ENCODE data around the gene KIF1C. TPM values are rescaled to one million over a fixed set of nuclear protein-coding genes. Genes with fewer than 3 reads are reported as not detected.

The KIF1C gene
- polyA plus RNA-seq, 3 donors, result 3.6 to 12.0 (median 3.9) TPM

- Mint-ChIP-seq H3K4me1 (peaks cover 45% of the 10 kb centered on the region), H3K9me3 (no peaks in the 10 kb centered on the region), H3K36me3 (peaks cover 25 to 30% of the 10 kb centered on the region in 2 donors), H3K27ac (peak overlapping the region; percentile 96 to 99 (median 98)), H3K27me3 (ENCODE audit: low read depth in 3 of 3) (peaks cover 2 to 8% (median 3%) of the 10 kb centered on the region in 3 donors), H3K4me3 (peak overlapping the region; percentile 97 to 99)
- no peaks in the 10 kb centered on the region for H3K9me3 ChIP-seq (replicated peaks in 1 of 2; ENCODE audit: control insufficient read depth in 1 of 2, insufficient read depth in 1 of 2, low read length in 2 of 2)
- H3K4me2 ChIP-seq (replicated peaks; ENCODE audit: extremely low read depth, low read length, poor library complexity, severe bottlenecking), result peak overlapping the region; percentile 98
- H3K27ac ChIP-seq (ENCODE audit: low read depth in 1 of 2, low read length in 2 of 2), result peak overlapping the region; percentile 94
- peak; percentile 77 to 82 (median 80) for DNase-seq
- TF ChIP-seq CTCF (IDR thresholded peaks at IDR 0.05), result no peak
- WGBS (ENCODE audit: insufficient coverage), result 0% methylated on average over 28 of the region's 40 CpGs
- H3K36me3 ChIP-seq (replicated peaks in 1 of 2; ENCODE audit: control insufficient read depth in 1 of 2, insufficient read depth in 2 of 2, low read length in 2 of 2), result peaks cover 19 to 23% of the 10 kb centered on the region in 2 donors
- H4K20me1 ChIP-seq (ENCODE audit: insufficient read depth, low read length), result peaks cover 45% of the 10 kb centered on the region
- intact Hi-C loops (cut with micrococcal nuclease), result loop anchor here (1.0 to 5.0 kb wide), 4 partner anchors 18 to 182 kb away; partner anchors contain the start of genes SPAG7 (in 2 of the 2) and CHRNE (in 1 of the 2)
- H3K4me3 ChIP-seq (replicated peaks in 1 of 3; ENCODE audit: low read depth in 2 of 3, low read length in 3 of 3), result peak overlapping the region; percentile 92 to 95 (median 94)
- peaks cover 53% of the 10 kb centered on the region for H3K79me2 ChIP-seq (ENCODE audit: insufficient read depth, low read length)
- no peaks in the 10 kb centered on the region for H3K27me3 ChIP-seq (ENCODE audit: control insufficient read depth in 2 of 2, insufficient read depth in 2 of 2, low read length in 2 of 2)
- peak overlapping the region; percentile 58 for H2AFZ ChIP-seq (ENCODE audit: insufficient read depth, low read depth, low read length, poor library complexity, severe bottlenecking)
- H3K4me1 ChIP-seq (ENCODE audit: control insufficient read depth in 1 of 2, insufficient read depth in 2 of 2, low read length in 2 of 2), result peaks cover 44 to 61% of the 10 kb centered on the region in 2 donors
- peak overlapping the region; percentile 80 for H3K9ac ChIP-seq (ENCODE audit: insufficient read depth, low read length, poor library complexity, severe bottlenecking)
Observed at GRCh38 chr17:4948931-4949320, 48.8 kb upstream of the KIF1C start.

- H3K27me3 Mint-ChIP-seq (ENCODE audit: low read depth in 3 of 3), result peaks cover 2 to 8% (median 3%) of the 10 kb centered on the region in 3 donors
- peaks cover 21 to 25% of the 10 kb centered on the region in 2 donors for H3K36me3 Mint-ChIP-seq
- Histone ChIP-seq H3K36me3 (replicated peaks in 1 of 2; ENCODE audit: control insufficient read depth in 1 of 2, insufficient read depth in 2 of 2, low read length in 2 of 2) (peaks cover 17 to 21% of the 10 kb centered on the region in 2 donors), H4K20me1 (ENCODE audit: insufficient read depth, low read length) (peaks cover 39% of the 10 kb centered on the region), H3K79me2 (ENCODE audit: insufficient read depth, low read length) (peaks cover 47% of the 10 kb centered on the region), H3K4me3 (replicated peaks in 1 of 3; ENCODE audit: low read depth in 2 of 3, low read length in 3 of 3) (peak overlapping the region; percentile 92 to 95 (median 94)), H3K27me3 (ENCODE audit: control insufficient read depth in 2 of 2, insufficient read depth in 2 of 2, low read length in 2 of 2) (no peaks in the 10 kb centered on the region), H3K4me1 (ENCODE audit: control insufficient read depth in 1 of 2, insufficient read depth in 2 of 2, low read length in 2 of 2) (peaks cover 38 to 55% of the 10 kb centered on the region in 2 donors), H3K27ac (ENCODE audit: low read depth in 1 of 2, low read length in 2 of 2) (peak overlapping the region; percentile 94), H3K9ac (ENCODE audit: insufficient read depth, low read length, poor library complexity, severe bottlenecking) (peak overlapping the region; percentile 80), H3K9me3 (replicated peaks in 1 of 2; ENCODE audit: control insufficient read depth in 1 of 2, insufficient read depth in 1 of 2, low read length in 2 of 2) (no peaks in the 10 kb centered on the region), H2AFZ (ENCODE audit: insufficient read depth, low read depth, low read length, poor library complexity, severe bottlenecking) (peak overlapping the region; percentile 58), H3K4me2 (replicated peaks; ENCODE audit: extremely low read depth, low read length, poor library complexity, severe bottlenecking) (peak overlapping the region; percentile 98)
- H3K9me3 Mint-ChIP-seq, result no peaks in the 10 kb centered on the region
- H3K27ac Mint-ChIP-seq, result peak overlapping the region; percentile 89 to 99 (median 98)
- intact Hi-C loops (cut with micrococcal nuclease), result loop anchor here (1.0 to 5.0 kb wide), 5 partner anchors 17 to 182 kb away; partner anchors contain the start of genes SPAG7 (in 2 of the 2), CAMTA2 (in 1 of the 2) and CHRNE (in 1 of the 2)
- peak overlapping the region; percentile 77 to 97 for H3K4me3 Mint-ChIP-seq
- 0% methylated on average over 62 of the region's 75 CpGs for WGBS (ENCODE audit: insufficient coverage)
- TF ChIP-seq CTCF (IDR thresholded peaks at IDR 0.05), result no peak
- peaks cover 40% of the 10 kb centered on the region for H3K4me1 Mint-ChIP-seq
- DNase-seq, result peak; percentile 76 to 90 (median 79)
Observed at GRCh38 chr17:4949321-4950074, 48.3 kb upstream of the KIF1C start.
